Activated T-cell treated with anti-CD3 and anti-CD28 coated beads, Interleukin-2, amount 50 U/mL, for 4 hours (primary cell): Measurements from ENCODE around the gene PPP2R3C. TPM values are rescaled to one million over a fixed set of nuclear protein-coding genes. Genes with fewer than 3 reads are reported as not detected.
"Not testable (repeated sequence)": the region's sequence is repeated elsewhere in the genome, so short reads cannot be mapped to it uniquely, and the experiment has no call there.

ENCODE experiments used
- ATAC-seq, 2 donors: fragments of 200-7000 bp; cut with Tn5 transposase; one replicate each; pipeline ENCODE4 v1.10.0; 2021
- DNase-seq: peaks from one replicate; pipeline ENCODE4 v3.0.0-alpha.2; 2020
- H3K27me3 Mint-ChIP-seq: one replicate; pipeline ENCODE4 v1.8.0; 2021; ENCODE audit warnings: low read depth, mixed read lengths
- H3K36me3 Mint-ChIP-seq: one replicate; pipeline ENCODE4 v1.8.0; 2022; ENCODE audit warnings: mixed read lengths; ENCODE audit not compliant: insufficient read depth
- H3K4me1 Mint-ChIP-seq: one replicate; pipeline ENCODE4 v1.8.0; 2021; ENCODE audit warnings: low read depth, mixed read lengths
- H3K4me3 Mint-ChIP-seq: one replicate; pipeline ENCODE4 v1.8.0; 2021; ENCODE audit warnings: mild to moderate bottlenecking, moderate library complexity, mixed read lengths
- H3K9me3 Mint-ChIP-seq: one replicate; pipeline ENCODE4 v1.8.0; 2021; ENCODE audit warnings: mixed read lengths
- total RNA-seq, 3 donors: library from RNA; stranded (reverse); gene quantifications; one replicate each; pipeline ENCODE4 v1.2.1, GENCODE V29; 2021

PPP2R3C gene
- total RNA-seq, 3 donors from 2014 or later, result 36.9 to 41.7 (median 41.6) TPM

GRCh38 chr14:35052637-35053036, 69.2 kb downstream of the PPP2R3C start:
- H3K36me3 Mint-ChIP-seq, result peaks cover 12% of the 10 kb centered on the region
- H3K27me3 Mint-ChIP-seq, result no peaks in the 10 kb centered on the region
- no peak overlapping the region for H3K4me3 Mint-ChIP-seq
- DNase-seq (no peak), ATAC-seq (no peak)
- H3K9me3 Mint-ChIP-seq, result no peaks in the 10 kb centered on the region
- peaks cover 19% of the 10 kb centered on the region for H3K4me1 Mint-ChIP-seq

- H3K4me1 Mint-ChIP-seq, result peaks cover 21% of the 10 kb centered on the region
- H3K27me3 Mint-ChIP-seq, result no peaks in the 10 kb centered on the region
- H3K36me3 Mint-ChIP-seq, result peaks cover 9% of the 10 kb centered on the region
- H3K4me3 Mint-ChIP-seq, result no peak overlapping the region
- DNase-seq (no peak), ATAC-seq (no peak)
- H3K9me3 Mint-ChIP-seq, result no peaks in the 10 kb centered on the region
Observed at GRCh38 chr14:35051796-35052195, 70.0 kb downstream of the PPP2R3C start.

GRCh38 chr14:35050652-35051051, 71.1 kb downstream of the PPP2R3C start:
- Mint-ChIP-seq H3K36me3 (peaks cover 4% of the 10 kb centered on the region), H3K4me3 (no peak overlapping the region), H3K4me1 (peaks cover 20% of the 10 kb centered on the region), H3K27me3 (no peaks in the 10 kb centered on the region), H3K9me3 (no peaks in the 10 kb centered on the region)
- no peak for ATAC-seq
- DNase-seq, result no peak

GRCh38 chr14:35047976-35048513, 73.7 kb downstream of the PPP2R3C start:
- DNase-seq (no peak), ATAC-seq (no peak)
- H3K4me3 Mint-ChIP-seq, result peak overlapping the region; percentile 92
- H3K4me1 Mint-ChIP-seq, result peaks cover 29% of the 10 kb centered on the region
- no peaks in the 10 kb centered on the region for H3K9me3 Mint-ChIP-seq
- no peaks in the 10 kb centered on the region for H3K27me3 Mint-ChIP-seq
- H3K36me3 Mint-ChIP-seq, result peaks cover 4% of the 10 kb centered on the region

- Mint-ChIP-seq H3K27me3 (no peaks in the 10 kb centered on the region), H3K4me3 (peak overlapping the region; percentile 92), H3K36me3 (peaks cover 4% of the 10 kb centered on the region), H3K9me3 (no peaks in the 10 kb centered on the region), H3K4me1 (peaks cover 29% of the 10 kb centered on the region)
- DNase-seq (peak; percentile 27), ATAC-seq (peak; percentile 11 to 13)
Observed at GRCh38 chr14:35046751-35047536, 74.8 kb downstream of the PPP2R3C start.

- ATAC-seq (peak; percentile 95 to 97), DNase-seq (peak; percentile 97)
- no peaks in the 10 kb centered on the region for H3K36me3 Mint-ChIP-seq
- no peaks in the 10 kb centered on the region for H3K9me3 Mint-ChIP-seq
- peak within 1 kb of the TSS; percentile 92 for H3K4me3 Mint-ChIP-seq
- no peaks in the 10 kb centered on the region for H3K27me3 Mint-ChIP-seq
- peaks cover 29% of the 10 kb centered on the region for H3K4me1 Mint-ChIP-seq
Observed at GRCh38 chr14:35046048-35046750, 75.6 kb downstream of the PPP2R3C start, which contains the start of gene FAM177A1. Gene FAM177A1 (plus strand): TSS chr14:35046272. CDS start chr14:35046464, 192 bp downstream.

GRCh38 chr14:35045798-35046047, 76.1 kb downstream of the PPP2R3C start:
- Mint-ChIP-seq H3K27me3 (no peaks in the 10 kb centered on the region), H3K4me1 (peaks cover 29% of the 10 kb centered on the region), H3K36me3 (no peaks in the 10 kb centered on the region), H3K4me3 (peak overlapping the region; percentile 92), H3K9me3 (no peaks in the 10 kb centered on the region)
- ATAC-seq (no peak), DNase-seq (no peak)

GRCh38 chr14:35044939-35045797, 76.6 kb downstream of the PPP2R3C start:
- Mint-ChIP-seq H3K4me3 (peak overlapping the region; percentile 92), H3K27me3 (no peaks in the 10 kb centered on the region), H3K9me3 (no peaks in the 10 kb centered on the region), H3K36me3 (no peaks in the 10 kb centered on the region), H3K4me1 (peaks cover 29% of the 10 kb centered on the region)
- ATAC-seq, result peak; percentile 1 to 3
- DNase-seq, result no peak

GRCh38 chr14:35043046-35043445, 78.7 kb downstream of the PPP2R3C start:
- no peaks in the 10 kb centered on the region for H3K9me3 Mint-ChIP-seq
- no peak for DNase-seq
- peaks cover 21% of the 10 kb centered on the region for H3K4me1 Mint-ChIP-seq
- H3K27me3 Mint-ChIP-seq, result no peaks in the 10 kb centered on the region
- ATAC-seq, result no peak
- H3K36me3 Mint-ChIP-seq, result no peaks in the 10 kb centered on the region
- H3K4me3 Mint-ChIP-seq, result no peak overlapping the region

- Mint-ChIP-seq H3K4me3 (no peak overlapping the region), H3K36me3 (no peaks in the 10 kb centered on the region), H3K4me1 (peaks cover 17% of the 10 kb centered on the region), H3K9me3 (no peaks in the 10 kb centered on the region), H3K27me3 (no peaks in the 10 kb centered on the region)
- ATAC-seq (no peak), DNase-seq (no peak)
Observed at GRCh38 chr14:35042632-35043031, 79.2 kb downstream of the PPP2R3C start.

- peaks cover 15% of the 10 kb centered on the region for H3K36me3 Mint-ChIP-seq
- not testable (repeated sequence) for H3K4me1 Mint-ChIP-seq, DNase-seq, H3K27me3 Mint-ChIP-seq, ATAC-seq, H3K4me3 Mint-ChIP-seq
- H3K9me3 Mint-ChIP-seq, result peaks cover 15% of the 10 kb centered on the region
Observed at GRCh38 chr14:35038312-35038711, 83.5 kb downstream of the PPP2R3C start.
